ENCODE results near the gene FOXC1. TPM values are rescaled to one million over a fixed set of nuclear protein-coding genes. Genes with fewer than 3 reads are reported as not detected.

FOXC1 gene
- total and polyA plus RNA-seq, 2 of the 13 experiments (the other 11 are each of a cell fraction or from before 2014, with no cell fraction given), result 0.44 to 0.55 TPM

- ATAC-seq, result no peak
- CTCF ChIA-PET (ENCODE audit: low intra/inter-chr PET ratio, low total read pairs), result no interaction called here
- Histone ChIP-seq H3K4me3 (replicated peaks in 1 of 3; ENCODE audit: insufficient read depth in 1 of 3, low read depth in 2 of 3, low read length in 3 of 3) (no peak overlapping the region), H3K36me3 (replicated peaks in 1 of 2; ENCODE audit: control insufficient read depth in 1 of 2, insufficient read depth in 2 of 2, low read length in 2 of 2) (no peaks in the 10 kb centered on the region), H3K27ac (ENCODE audit: extremely low read length, insufficient read depth, low read length) (no peak overlapping the region), H3K79me2 (ENCODE audit: insufficient read depth, low read length) (no peaks in the 10 kb centered on the region), H3K9ac (ENCODE audit: insufficient read depth, low read depth, low read length) (no peak overlapping the region), H4K20me1 (ENCODE audit: insufficient read depth, low read length) (no peaks in the 10 kb centered on the region), H2AFZ (ENCODE audit: low read length) (no peak overlapping the region), H3K27me3 (ENCODE audit: control insufficient read depth in 1 of 2, insufficient read depth in 2 of 2, low read length in 2 of 2) (peaks cover 2 to 21% of the 10 kb centered on the region in 2 experiments; a peak in 3 of 5 replicates), H3K4me1 (ENCODE audit: insufficient read depth, low read length) (peaks cover 16% of the 10 kb centered on the region), H3K9me3 (ENCODE audit: low read length) (no peaks in the 10 kb centered on the region), H3K4me2 (ENCODE audit: low read depth, low read length) (no peak overlapping the region)
- TF ChIP-seq CENPX (CRISPR knock-in tag; IDR thresholded peaks at IDR 0.05), result no peak
- TF ChIP-seq MAFK (conservative IDR thresholded peaks at IDR 0.05 in 1 of 2, IDR thresholded peaks at IDR 0.05 in 1 of 2; ENCODE audit: low read length in 2 of 2), result peak in 1 of 2 experiments; percentile 25; a peak in 1 of 4 replicates
- TF ChIP-seq RCOR2 (CRISPR knock-in tag; IDR thresholded peaks at IDR 0.05), result no peak
- TF ChIP-seq HOXA5 (CRISPR knock-in tag; IDR thresholded peaks at IDR 0.05), result no peak
- TF ChIP-seq TERF1 (CRISPR knock-in tag; IDR thresholded peaks at IDR 0.05), result no peak
- no peak for TF ChIP-seq ARNT2 (CRISPR knock-in tag; IDR thresholded peaks at IDR 0.05; ENCODE audit: low read depth)
- no peak for TF ChIP-seq ZNF788 (CRISPR knock-in tag; IDR thresholded peaks at IDR 0.05; ENCODE audit: borderline replicate concordance)
- TF ChIP-seq ZNF740 (CRISPR knock-in tag; IDR thresholded peaks at IDR 0.05), result no peak
- TF ChIP-seq ESRRA (CRISPR knock-in tag; IDR thresholded peaks at IDR 0.05; ENCODE audit: low read depth), result no peak
- TF ChIP-seq SATB2 (CRISPR knock-in tag; IDR thresholded peaks at IDR 0.05), result no peak
- no peak for TF ChIP-seq ZBTB20 (CRISPR knock-in tag; IDR thresholded peaks at IDR 0.05; ENCODE audit: borderline replicate concordance, low read depth)
- TF ChIP-seq TCF7L2 (IDR thresholded peaks at IDR 0.05; ENCODE audit: low read depth, low read length), result no peak
- TF ChIP-seq CREB1 (IDR thresholded peaks at IDR 0.05), result 0 out of 2 replicates have a peak, but pooled peaks have one; percentile 44
- TF ChIP-seq CREB1 (CRISPR knock-in tag; IDR thresholded peaks at IDR 0.05), result no peak
- DNase-seq (ENCODE audit: low spot score), result no peak
- no peak for FAIRE-seq
- intact Hi-C loops (cut with micrococcal nuclease; ENCODE audit: unreplicated experiment) (no loop called here), in situ Hi-C loops (cut with HindIII; ENCODE audit: extremely low pct_ligation_motif_present, low pct_unique_long_range_greater_than_20kb) (no loop called here)
- WGBS (ENCODE audit: low lambda C conversion rate), result 82% methylated on average over 12 of the region's 12 CpGs
- BruUV-seq (replicated peaks), result no TSS peak
- POLR2A ChIA-PET, result no interaction called here
Observed at GRCh38 chr6:1587977-1588376, 21.7 kb upstream of the FOXC1 start.

Data from HepG2 (cell line).